PC-3 (cell line): ENCODE results near the gene RXFP3. TPM values are rescaled to one million over a fixed set of nuclear protein-coding genes. Genes with fewer than 3 reads are reported as not detected.

ENCODE experiments used
- ATAC-seq: fragments of 200-7000 bp; cut with Tn5 transposase; 2 replicates; pipeline ENCODE4 v1.9.1; 2020; ENCODE audit warnings: mild to moderate bottlenecking, moderate library complexity
- BruUV-seq: library from RNA; stranded (reverse); fragments of 400-500 nt; replicated peaks from 2 replicates; lab custom pipeline; 2021; lab: Mats Ljungman, UMichigan
- CTCF ChIA-PET: fragments of 300-600 bp; sonication (Branson Sonifier 250); formaldehyde crosslinking; loops from one replicate; lab custom pipeline; 2022; ENCODE audit warnings: antibody characterized with exemption; lab: Charles Lee
- POLR2A ChIA-PET: fragments of 300-600 bp; sonication (Branson Sonifier 250); formaldehyde crosslinking; loops from one replicate; lab custom pipeline; 2022; ENCODE audit warnings: antibody characterized with exemption; ENCODE audit not compliant: unreplicated experiment; lab: Charles Lee
- DNase-seq: peaks from one replicate; pipeline ENCODE4 v3.0.0-alpha.2; 2015
- H2AFZ ChIP-seq: fragments of 300-600 bp; sonication (generic); 2 replicates; pipeline ENCODE4 v1.6.0; 2016; ENCODE audit warnings: antibody characterized with exemption, low read length
- H3F3A ChIP-seq: fragments of 300-600 bp; sonication (generic); one replicate; pipeline ENCODE4 v1.6.0; 2017; ENCODE audit warnings: antibody characterized with exemption, low read length, control low read depth, mild to moderate bottlenecking; ENCODE audit not compliant: unreplicated experiment
- H3K27ac ChIP-seq: fragments of 300-600 bp; sonication (generic); 2 replicates; pipeline ENCODE4 v1.5.1; 2016; ENCODE audit warnings: mild to moderate bottlenecking, low read length
- H3K27me3 ChIP-seq: fragments of 300-600 bp; sonication (generic); 2 replicates; pipeline ENCODE4 v1.6.1; 2016; ENCODE audit warnings: low read length, mixed read lengths
- H3K36me3 ChIP-seq: fragments of 300-600 bp; sonication (generic); 2 replicates; pipeline ENCODE4 v1.6.1; 2016; ENCODE audit warnings: low read depth, mixed run types, low read length, mixed read lengths
- H3K4me1 ChIP-seq: fragments of 300-600 bp; sonication (generic); 2 replicates; pipeline ENCODE4 v1.5.1; 2016; ENCODE audit warnings: low read length; ENCODE audit not compliant: insufficient read depth
- H3K4me2 ChIP-seq: fragments of 300-600 bp; sonication (generic); 2 replicates; pipeline ENCODE4 v1.6.0; 2016; ENCODE audit warnings: low read length
- H3K4me3 ChIP-seq: fragments of 300-600 bp; sonication (generic); 2 replicates; pipeline ENCODE4 v1.5.1; 2016; ENCODE audit warnings: mild to moderate bottlenecking, low read length, mixed read lengths
- H3K79me2 ChIP-seq: fragments of 300-600 bp; sonication (generic); 2 replicates; pipeline ENCODE4 v1.6.1; 2017; ENCODE audit warnings: low read length, mixed read lengths
- H3K9ac ChIP-seq: fragments of 300-600 bp; sonication (generic); 2 replicates; pipeline ENCODE4 v1.6.0; 2016; ENCODE audit warnings: mild to moderate bottlenecking, low read length
- H3K9me2 ChIP-seq: fragments of 300-600 bp; sonication (generic); replicated peaks from 2 replicates; pipeline ENCODE4 v1.6.1; 2016; ENCODE audit warnings: mixed run types, low read length, mixed read lengths
- H3K9me3 ChIP-seq: fragments of 300-600 bp; sonication (generic); 2 replicates; pipeline ENCODE4 v1.6.1; 2016; ENCODE audit warnings: low read length, mixed read lengths
- H4K20me1 ChIP-seq: fragments of 300-600 bp; sonication (generic); 2 replicates; pipeline ENCODE4 v1.6.1; 2016; ENCODE audit warnings: low read length, mixed read lengths
- CTCF ChIP-seq: fragments of 300-600 bp; sonication (generic); conservative IDR thresholded peaks from 2 replicates; pipeline ENCODE4 v1.5.1; 2017; ENCODE audit warnings: antibody characterized with exemption, low read depth, mild to moderate bottlenecking, low read length
- EZH2 ChIP-seq: fragments of 300-600 bp; sonication (generic); IDR thresholded peaks from one replicate; pipeline ENCODE4 v1.6.1; 2017; ENCODE audit warnings: antibody characterized with exemption, mild to moderate bottlenecking, low read length; ENCODE audit not compliant: unreplicated experiment
- EZH2phosphoT487 ChIP-seq: fragments of 300-600 bp; sonication (generic); IDR thresholded peaks from 2 replicates; pipeline ENCODE4 v1.6.1; 2018; ENCODE audit warnings: mild to moderate bottlenecking, antibody characterized with exemption, low read length, borderline replicate concordance
- intact Hi-C: fragments of 100-400 bp; cut with micrococcal nuclease; formaldehyde crosslinking; loops from 2 replicates; pipeline ENCODE4 v1.9.0; 2023
- total RNA-seq: library from RNA; depleted of rRNA; stranded (reverse); fragments of >200 nt; gene quantifications from 2 replicates; pipeline ENCODE4 v1.2.3, GENCODE V29; 2014

Gene RXFP3
- total RNA-seq, 1 experiment from 2014 or later, result not detected

DNA sequence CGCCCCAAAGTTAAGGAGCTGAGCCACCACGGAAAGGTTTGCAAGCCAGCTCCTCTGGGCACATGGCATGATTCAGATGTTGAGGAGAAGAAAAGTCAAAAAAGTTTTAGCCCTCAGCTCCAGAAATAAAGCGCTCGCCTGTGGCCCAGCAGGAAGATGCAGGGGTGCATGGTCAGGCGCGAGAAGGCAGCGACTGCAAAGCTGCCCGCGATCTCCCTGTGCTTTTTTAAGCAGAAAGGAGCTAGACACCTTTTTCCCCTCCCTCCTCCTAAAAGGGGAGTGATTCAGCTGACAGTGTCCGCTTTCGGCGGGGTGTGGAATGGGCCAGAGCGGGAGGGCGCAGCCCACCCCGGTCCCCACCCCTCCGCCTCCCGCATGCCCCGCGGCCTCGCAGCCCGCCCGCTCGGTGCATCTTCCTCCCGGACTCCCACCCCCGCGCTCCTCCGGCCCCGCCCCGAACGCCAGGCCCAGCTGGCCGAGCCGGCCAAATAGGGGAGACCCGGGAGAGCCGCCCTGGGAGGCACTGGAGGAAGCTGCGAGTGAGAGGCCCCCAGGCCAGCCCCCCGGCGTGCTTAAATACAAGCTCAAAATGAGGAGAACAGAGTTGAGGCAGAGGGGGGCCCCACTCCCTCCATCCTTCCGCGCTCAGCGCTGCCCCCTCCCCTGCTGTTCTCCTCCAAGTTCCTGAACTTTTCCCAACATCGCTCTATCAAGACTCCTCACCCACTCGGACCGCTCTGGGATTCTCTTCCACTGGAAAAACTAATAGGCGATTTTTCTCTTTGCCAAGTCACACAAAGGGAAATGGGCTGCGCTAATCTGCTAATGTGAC, 44.2 kb upstream of the RXFP3 start, which contains the start of gene ADAMTS12:
ADAMTS12 (minus strand) TSS at position 203 of the 832 bp plus-strand sequence; CDS start at position 69, 134 bp downstream.
- H3F3A ChIP-seq, result no peaks in the 10 kb centered on the region
- DNase-seq (no peak), ATAC-seq (no peak)
- POLR2A ChIA-PET, result no interaction called here
- H3K9me2 ChIP-seq, result no peaks in the 10 kb centered on the region
- H3K27ac ChIP-seq, result no peak within 1 kb of the TSS
- no peak within 1 kb of the TSS for H3K9ac ChIP-seq
- H3K36me3 ChIP-seq, result no peaks in the 10 kb centered on the region
- peaks cover 32% of the 10 kb centered on the region for H3K4me1 ChIP-seq
- no peak within 1 kb of the TSS for H3K4me2 ChIP-seq
- CTCF ChIA-PET, result no interaction called here
- H4K20me1 ChIP-seq, result no peaks in the 10 kb centered on the region
- no peak within 1 kb of the TSS for H2AFZ ChIP-seq
- TF ChIP-seq EZH2 (no peak), CTCF (no peak), EZH2phosphoT487 (no peak)
- intact Hi-C loops, result no loop called here
- H3K27me3 ChIP-seq, result no peaks in the 10 kb centered on the region
- no peaks in the 10 kb centered on the region for H3K79me2 ChIP-seq
- no peak within 1 kb of the TSS for H3K4me3 ChIP-seq
- no TSS peak for BruUV-seq
- no peaks in the 10 kb centered on the region for H3K9me3 ChIP-seq

- ChIA-PET CTCF (no interaction called here), POLR2A (no interaction called here)
- Histone ChIP-seq H4K20me1 (no peaks in the 10 kb centered on the region), H3K27ac (no peak overlapping the region), H2AFZ (no peak overlapping the region), H3K4me1 (peaks cover 32% of the 10 kb centered on the region), H3K9me3 (no peaks in the 10 kb centered on the region), H3K4me2 (no peak overlapping the region), H3K9ac (no peak overlapping the region), H3K9me2 (no peaks in the 10 kb centered on the region), H3F3A (no peaks in the 10 kb centered on the region), H3K79me2 (no peaks in the 10 kb centered on the region), H3K4me3 (no peak overlapping the region), H3K36me3 (no peaks in the 10 kb centered on the region), H3K27me3 (no peaks in the 10 kb centered on the region)
- ATAC-seq (peak; percentile 39; the same call in 1 of the 2 replicates), DNase-seq (peak; percentile 91)
- BruUV-seq, result no TSS peak
- intact Hi-C loops, result no loop called here
- TF ChIP-seq EZH2 (no peak), CTCF (no peak), EZH2phosphoT487 (no peak)
Measured at GRCh38 chr5:33892620-33893137, 43.5 kb upstream of the RXFP3 start.

- no peaks in the 10 kb centered on the region for H3K36me3 ChIP-seq
- BruUV-seq, result no TSS peak
- peak overlapping the region; percentile 38 for H3K4me2 ChIP-seq
- no peaks in the 10 kb centered on the region for H4K20me1 ChIP-seq
- H3K79me2 ChIP-seq, result no peaks in the 10 kb centered on the region
- H3K27ac ChIP-seq, result peak overlapping the region; percentile 33
- CTCF ChIA-PET, result no interaction called here
- no peaks in the 10 kb centered on the region for H3K9me3 ChIP-seq
- intact Hi-C loops, result no loop called here
- POLR2A ChIA-PET, result no interaction called here
- DNase-seq, result peak; percentile 89
- H3K27me3 ChIP-seq, result no peaks in the 10 kb centered on the region
- peak; percentile 96 for ATAC-seq
- no peaks in the 10 kb centered on the region for H3K9me2 ChIP-seq
- H2AFZ ChIP-seq, result no peak overlapping the region
- H3K4me1 ChIP-seq, result peaks cover 32% of the 10 kb centered on the region
- H3F3A ChIP-seq, result no peaks in the 10 kb centered on the region
- no peak for TF ChIP-seq EZH2phosphoT487
- TF ChIP-seq CTCF, result no peak
- no peak for TF ChIP-seq EZH2
- no peak overlapping the region for H3K9ac ChIP-seq
- H3K4me3 ChIP-seq, result no peak overlapping the region
Measured at GRCh38 chr5:33894566-33894965, 41.6 kb upstream of the RXFP3 start.
